ENCODE measurements around the gene RAPGEF1. TPM values are rescaled to one million over a fixed set of nuclear protein-coding genes. Genes with fewer than 3 reads are reported as not detected.
A peak's percentile ranks its signal among the peaks of the same experiment; 100 is the strongest.

RAPGEF1 gene
- total RNA-seq, 1 experiment from 2014 or later = 40.8 TPM

DNA sequence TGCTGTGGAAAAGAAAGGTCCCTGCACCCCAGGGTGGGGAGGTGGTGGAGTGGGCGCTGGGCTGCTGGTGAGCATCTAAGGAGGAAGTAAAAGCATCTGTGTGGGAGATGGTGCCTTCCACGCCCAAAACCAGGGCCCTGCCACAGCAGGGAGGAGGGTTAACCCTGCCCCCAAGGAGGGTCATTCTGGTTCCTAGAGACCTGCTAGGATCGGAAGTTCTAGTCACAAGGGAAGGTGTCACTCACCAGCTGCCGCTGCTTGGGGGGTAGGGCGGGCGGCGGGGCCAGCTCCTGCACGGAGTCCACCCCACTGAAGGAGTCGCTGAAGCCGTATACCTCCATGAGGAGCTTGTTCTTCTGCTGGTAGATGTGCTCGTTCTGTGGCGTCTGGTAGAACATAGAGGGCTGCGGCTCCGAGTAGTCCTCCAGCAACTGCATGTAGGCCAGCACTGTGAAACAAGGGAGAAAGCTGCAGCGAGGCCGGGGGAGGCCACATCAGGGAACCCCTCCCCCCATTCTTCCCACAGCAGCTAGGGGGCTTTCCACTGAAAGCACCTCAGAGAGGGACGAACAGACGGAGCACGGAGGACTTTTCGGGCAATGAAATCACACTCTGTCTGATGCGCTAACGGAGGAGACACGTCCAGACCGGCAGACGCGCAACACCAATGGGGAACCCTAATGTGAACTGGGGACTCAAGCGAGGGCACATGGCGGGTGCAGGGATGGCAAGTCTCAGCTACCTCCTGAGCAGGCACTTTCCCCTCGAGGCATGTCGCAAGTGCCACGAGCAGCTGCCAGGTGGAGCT lies 118.1 kb downstream of the RAPGEF1 start:
- no peak for DNase-seq (ENCODE audit: low spot score)
- in situ Hi-C loops (cut with HindIII; ENCODE audit: low sequenced_read_pairs) = no loop called here

GRCh38 chr9:131620764-131621520 lies 118.9 kb downstream of the RAPGEF1 start:
- peak; percentile 34 for DNase-seq (ENCODE audit: low spot score)
- in situ Hi-C loops (cut with HindIII; ENCODE audit: low sequenced_read_pairs) = no loop called here

- in situ Hi-C loops (cut with HindIII; ENCODE audit: low sequenced_read_pairs) = no loop called here
- DNase-seq (ENCODE audit: low spot score) = no peak
Observed at GRCh38 chr9:131619680-131620079, 120.2 kb downstream of the RAPGEF1 start.

DNA sequence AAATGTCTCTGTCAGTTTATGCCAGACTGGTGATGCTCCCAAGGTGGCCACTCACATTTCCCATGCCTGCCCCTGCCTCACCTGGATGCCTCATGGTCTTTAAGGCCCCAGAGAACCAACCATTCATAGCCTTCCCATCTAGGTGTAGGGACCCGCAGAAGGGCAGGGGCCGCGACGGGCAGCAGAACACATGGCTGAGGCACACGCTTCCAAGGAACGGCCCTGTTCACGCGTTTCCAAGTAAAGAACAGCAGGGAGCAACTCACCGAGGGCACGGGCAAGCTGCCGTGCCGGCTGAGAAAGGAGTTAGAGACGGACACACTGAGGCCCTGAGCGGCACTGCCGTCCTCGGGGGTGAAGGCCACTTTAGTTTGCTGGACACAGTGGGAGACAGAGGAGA lies 121.1 kb downstream of the RAPGEF1 start:
- DNase-seq (ENCODE audit: low spot score) = no peak
- in situ Hi-C loops (cut with HindIII; ENCODE audit: low sequenced_read_pairs) = no loop called here

DNA sequence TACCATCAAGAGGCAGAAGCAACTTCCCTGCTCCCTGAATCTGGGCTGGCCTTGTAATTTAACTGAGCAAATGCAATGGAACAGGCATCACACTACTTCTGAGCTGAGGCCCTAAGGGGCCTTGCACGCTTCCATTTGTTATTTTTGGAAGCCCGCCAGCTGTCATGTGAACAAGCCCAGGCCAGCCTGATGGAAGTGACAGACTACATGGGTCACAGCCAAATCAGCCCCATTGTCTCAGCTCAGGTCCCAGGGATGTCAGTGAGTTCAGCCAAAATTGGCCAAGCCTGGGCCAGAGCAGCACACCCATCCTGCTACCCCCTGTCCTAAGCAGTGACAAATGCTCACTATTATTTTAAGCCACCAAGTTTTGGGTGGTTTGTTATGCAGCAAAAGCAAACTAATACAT lies 121.8 kb downstream of the RAPGEF1 start:
- in situ Hi-C loops (cut with HindIII; ENCODE audit: low sequenced_read_pairs) = no loop called here
- DNase-seq (ENCODE audit: low spot score) = peak; percentile 63

- DNase-seq (ENCODE audit: low spot score) = no peak
- in situ Hi-C loops (cut with HindIII; ENCODE audit: low sequenced_read_pairs) = no loop called here
Observed at GRCh38 chr9:131617611-131618010, 122.3 kb downstream of the RAPGEF1 start.

DNA sequence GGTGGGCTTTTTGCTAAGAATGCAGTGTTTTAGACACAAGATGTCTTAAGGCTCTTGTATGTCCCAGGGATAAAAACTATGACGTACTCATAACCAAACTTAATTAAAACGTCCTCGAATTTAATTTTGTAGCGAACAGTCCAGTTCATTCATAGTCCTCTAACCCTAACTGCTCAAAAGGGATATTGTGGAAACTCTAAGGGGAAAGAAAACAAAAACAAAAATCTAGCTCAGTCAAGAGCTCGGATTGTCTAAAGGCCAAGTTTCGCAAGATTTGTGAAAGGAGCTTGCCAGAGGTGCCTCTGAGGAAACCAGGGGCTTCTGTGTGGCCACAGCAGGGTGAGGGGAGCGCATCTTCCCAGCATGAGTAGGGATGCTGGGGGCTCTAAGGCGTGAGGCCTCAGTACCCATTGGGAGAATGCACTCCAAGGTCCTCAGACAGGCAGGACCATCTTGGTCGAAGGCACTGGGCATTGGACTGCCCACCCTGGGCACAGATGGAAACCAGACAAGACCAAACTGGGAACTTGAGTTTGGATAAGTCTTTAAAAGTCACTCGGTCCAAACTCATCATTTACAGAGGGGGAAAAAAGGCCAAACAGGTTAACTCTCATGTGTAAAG lies 122.8 kb downstream of the RAPGEF1 start:
- in situ Hi-C loops (cut with HindIII; ENCODE audit: low sequenced_read_pairs) = no loop called here
- DNase-seq (ENCODE audit: low spot score) = no peak

- in situ Hi-C loops (cut with HindIII; ENCODE audit: low sequenced_read_pairs) = no loop called here
- DNase-seq (ENCODE audit: low spot score) = no peak
Observed at GRCh38 chr9:131614340-131614915, 125.4 kb downstream of the RAPGEF1 start.

- in situ Hi-C loops (cut with HindIII; ENCODE audit: low sequenced_read_pairs) = no loop called here
Observed at GRCh38 chr9:131613921-131614320, 126.0 kb downstream of the RAPGEF1 start.

GRCh38 chr9:131612851-131613250 lies 127.0 kb downstream of the RAPGEF1 start:
- no peak for DNase-seq (ENCODE audit: low spot score)
- in situ Hi-C loops (cut with HindIII; ENCODE audit: low sequenced_read_pairs) = no loop called here

More at GRCh38 chr9:131613921-131614320, 126.0 kb downstream of the RAPGEF1 start:
- no peak for DNase-seq (ENCODE audit: low spot score)

DNA sequence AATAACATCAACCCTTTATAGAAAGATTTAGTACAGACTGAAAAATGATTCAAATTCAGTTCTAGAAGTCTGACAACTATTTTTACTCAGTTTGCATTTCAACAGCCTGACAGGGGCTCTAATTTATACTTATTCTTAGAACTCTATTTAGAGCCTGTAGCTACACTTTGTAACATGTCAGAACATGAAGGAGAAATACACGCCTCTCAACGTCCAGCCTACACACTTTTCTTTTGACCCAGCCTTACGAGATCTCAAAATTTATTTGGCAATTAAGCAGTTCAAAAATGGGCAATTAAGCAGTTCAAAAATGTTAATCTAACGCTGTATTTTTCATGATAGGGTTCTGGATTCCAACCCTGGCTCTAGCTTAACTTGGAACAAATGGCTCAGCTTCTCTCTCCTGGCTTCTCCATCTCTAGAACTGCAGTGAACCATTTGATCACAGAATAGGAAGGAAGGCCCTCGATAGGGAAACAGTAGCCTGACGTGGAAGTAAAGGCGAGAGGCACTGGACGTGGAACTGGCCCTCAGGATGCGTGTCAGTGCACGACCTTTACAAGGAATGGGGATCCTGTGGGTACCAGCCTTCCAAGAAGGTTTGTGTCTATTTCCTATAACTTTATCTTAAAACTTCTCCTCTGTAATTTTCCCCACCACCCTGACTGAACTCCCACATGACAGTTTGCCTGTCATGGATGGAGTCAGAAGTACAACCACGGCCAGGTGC lies 128.1 kb downstream of the RAPGEF1 start:
- in situ Hi-C loops (cut with HindIII; ENCODE audit: low sequenced_read_pairs) = no loop called here
- no peak for DNase-seq (ENCODE audit: low spot score)

- in situ Hi-C loops (cut with HindIII; ENCODE audit: low sequenced_read_pairs) = no loop called here
- DNase-seq (ENCODE audit: low spot score) = peak; percentile 46
Observed at GRCh38 chr9:131610231-131610761, 129.6 kb downstream of the RAPGEF1 start.

GRCh38 chr9:131609099-131609830 lies 130.6 kb downstream of the RAPGEF1 start:
- peak; percentile 87 for DNase-seq (ENCODE audit: low spot score)
- in situ Hi-C loops (cut with HindIII; ENCODE audit: low sequenced_read_pairs) = no loop called here

- DNase-seq (ENCODE audit: low spot score) = peak; percentile 89
- in situ Hi-C loops (cut with HindIII; ENCODE audit: low sequenced_read_pairs) = no loop called here
Observed at GRCh38 chr9:131608493-131609037, 131.3 kb downstream of the RAPGEF1 start.

DNA sequence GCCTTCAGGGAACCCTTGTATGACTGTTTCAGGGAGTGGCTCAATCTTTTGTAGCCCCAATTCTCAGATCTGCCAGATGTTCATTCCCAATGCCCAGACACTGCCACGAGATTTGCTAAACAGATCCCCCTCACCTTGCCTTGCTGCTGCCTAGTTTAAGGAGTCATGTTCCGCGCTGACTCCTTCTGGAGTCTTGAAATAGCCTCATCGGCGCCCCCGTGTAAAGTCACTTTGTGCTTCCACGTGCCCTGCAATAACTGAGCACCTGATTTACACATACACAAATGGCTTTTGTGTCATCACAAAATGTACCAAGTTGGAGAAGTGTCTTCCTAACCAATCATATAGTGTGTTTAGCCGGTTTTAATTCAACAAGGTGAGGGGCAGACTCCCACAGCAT lies 132.3 kb downstream of the RAPGEF1 start:
- in situ Hi-C loops (cut with HindIII; ENCODE audit: low sequenced_read_pairs) = no loop called here
- DNase-seq (ENCODE audit: low spot score) = no peak

DNA sequence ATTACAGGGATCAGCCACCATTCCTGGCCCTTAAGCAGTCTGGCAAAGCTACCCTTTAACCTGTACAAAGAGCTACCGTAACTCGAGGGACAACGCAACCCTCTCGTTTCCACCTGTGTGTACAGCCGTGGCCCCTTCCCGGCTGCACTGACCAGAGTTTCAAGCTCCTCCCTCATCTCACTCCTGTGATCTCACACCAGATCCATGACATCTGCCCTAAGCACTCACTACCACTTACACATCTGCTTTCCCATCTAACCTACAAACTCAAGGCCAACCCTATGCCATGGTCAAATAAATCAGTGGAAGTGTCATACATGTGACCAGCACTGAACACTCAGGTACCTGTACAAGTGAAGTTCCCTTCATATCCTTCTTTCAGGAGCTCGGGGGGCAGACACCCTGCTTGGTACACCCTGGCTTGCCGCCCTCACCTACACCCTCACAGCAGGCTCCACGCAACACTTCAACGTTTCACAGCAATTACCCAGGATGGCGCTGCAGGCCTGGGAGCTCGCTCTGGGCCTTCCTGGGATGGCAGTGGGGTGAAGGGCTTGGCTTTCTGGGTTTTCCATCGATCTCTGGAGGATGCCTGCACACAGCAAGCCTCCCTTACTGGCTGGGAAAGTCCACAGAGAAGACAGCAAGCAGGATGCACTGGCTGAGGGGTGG lies 132.8 kb downstream of the RAPGEF1 start:
- no peak for DNase-seq (ENCODE audit: low spot score)
- in situ Hi-C loops (cut with HindIII; ENCODE audit: low sequenced_read_pairs) = no loop called here

GRCh38 chr9:131605770-131606590 lies 133.9 kb downstream of the RAPGEF1 start:
- in situ Hi-C loops (cut with HindIII; ENCODE audit: low sequenced_read_pairs) = no loop called here
- DNase-seq (ENCODE audit: low spot score) = no peak

Data from G401 (cell line).